IMR-90 (cell line): ENCODE data around the gene RHOU. TPM values are rescaled to one million over a fixed set of nuclear protein-coding genes. Genes with fewer than 3 reads are reported as not detected.

Experiments
- ATAC-seq: fragments of 200-7000 bp; cut with Tn5 transposase; 2 replicates; pipeline ENCODE4 v1.9.1; 2020; ENCODE audit warnings: low read depth, mild to moderate bottlenecking, moderate library complexity
- BruUV-seq: library from RNA; stranded (reverse); fragments of 400-500 nt; replicated peaks from 2 replicates; lab custom pipeline; 2021; lab: Mats Ljungman, UMichigan
- CTCF ChIA-PET: fragments of 300-600 bp; formaldehyde crosslinking; extraction: SDS; loops from one replicate; lab custom pipeline; 2021; ENCODE audit warnings: antibody characterized with exemption; lab: Yijun Ruan, JAX
- POLR2A ChIA-PET: fragments of 300-600 bp; sonication (Branson Sonifier 250); formaldehyde crosslinking; loops from one replicate; lab custom pipeline; 2022; ENCODE audit warnings: antibody characterized with exemption; ENCODE audit not compliant: unreplicated experiment; lab: Charles Lee
- DNase-seq: peaks from one replicate; pipeline ENCODE4 v3.0.0; 2013
- H2AFZ ChIP-seq: replicated peaks from 2 replicates; pipeline ENCODE3; 2013; ENCODE audit warnings: low read length, mild to moderate bottlenecking; ENCODE audit not compliant: poor library complexity
- H2AK5ac ChIP-seq: 2 replicates; pipeline ENCODE4 v1.6.1; 2013; ENCODE audit warnings: low read depth, low read length, inconsistent platforms
- H2AK9ac ChIP-seq: replicated peaks from 2 replicates; pipeline ENCODE3; 2013; ENCODE audit warnings: mild to moderate bottlenecking, low read depth, low read length, moderate library complexity; ENCODE audit not compliant: poor library complexity
- H2BK120ac ChIP-seq: 2 replicates; pipeline ENCODE4 v1.6.1; 2013; ENCODE audit warnings: low read depth, low read length, inconsistent platforms
- H2BK15ac ChIP-seq: 3 replicates; pipeline ENCODE4 v1.6.1; 2013; ENCODE audit warnings: low read depth, low read length, inconsistent platforms
- H2BK20ac ChIP-seq: 2 replicates; pipeline ENCODE4 v1.6.1; 2013; ENCODE audit warnings: low read depth, mild to moderate bottlenecking, inconsistent platforms, low read length, moderate library complexity
- H2BK5ac ChIP-seq: 2 replicates; pipeline ENCODE4 v1.6.1; 2013; ENCODE audit warnings: mild to moderate bottlenecking, low read depth, low read length, inconsistent platforms; ENCODE audit not compliant: poor library complexity, severe bottlenecking
- H3K14ac ChIP-seq: replicated peaks from 2 replicates; pipeline ENCODE4 v1.6.1; 2013; ENCODE audit warnings: low read depth, low read length, inconsistent platforms
- H3K18ac ChIP-seq: 2 replicates; pipeline ENCODE4 v1.6.1; 2013; ENCODE audit warnings: low read depth, low read length, control low read depth
- H3K23ac ChIP-seq: 2 replicates; pipeline ENCODE4 v1.6.1; 2013; ENCODE audit warnings: low read depth, low read length, inconsistent platforms
- H3K27ac ChIP-seq: 2 replicates; pipeline ENCODE4 v1.5.1; 2013; ENCODE audit warnings: mild to moderate bottlenecking, control low read depth, low read length; ENCODE audit not compliant: insufficient read depth
- H3K27me3 ChIP-seq: 2 replicates; pipeline ENCODE4 v1.6.1; 2013; ENCODE audit warnings: low read length; ENCODE audit not compliant: control insufficient read depth, insufficient read depth
- H3K36me3 ChIP-seq: 2 replicates; pipeline ENCODE4 v1.6.1; 2013; ENCODE audit warnings: low read length, mixed read lengths; ENCODE audit not compliant: control insufficient read depth, insufficient read depth
- H3K4ac ChIP-seq: 2 replicates; pipeline ENCODE4 v1.6.1; 2013; ENCODE audit warnings: low read depth, low read length, inconsistent platforms
- H3K4me1 ChIP-seq: 2 replicates; pipeline ENCODE4 v1.6.1; 2013; ENCODE audit warnings: low read length, mixed read lengths; ENCODE audit not compliant: control insufficient read depth, insufficient read depth
- H3K4me2 ChIP-seq: 2 replicates; pipeline ENCODE4 v1.6.1; 2013; ENCODE audit warnings: low read depth, mild to moderate bottlenecking, control low read depth, low read length, moderate library complexity
- H3K4me3 ChIP-seq: 2 replicates; pipeline ENCODE4 v1.5.1; 2013; ENCODE audit warnings: low read depth, mild to moderate bottlenecking, control low read depth, low read length, moderate library complexity; ENCODE audit not compliant: insufficient read depth
- H3K56ac ChIP-seq: 2 replicates; pipeline ENCODE4 v1.6.1; 2013; ENCODE audit warnings: low read length, inconsistent platforms; ENCODE audit not compliant: insufficient read depth; ENCODE audit errors: extremely low read depth
- H3K79me1 ChIP-seq, 2 experiments: 2 replicates each; pipeline ENCODE4 v1.6.1; 2013; ENCODE audit warnings: low read length in 2 of 2, inconsistent platforms in 1 of 2, low read depth in 1 of 2
- H3K9ac ChIP-seq: 2 replicates; pipeline ENCODE4 v1.6.1; 2013; ENCODE audit warnings: low read depth, low read length, control low read depth
- H3K9me1 ChIP-seq: 2 replicates; pipeline ENCODE4 v1.6.1; 2013; ENCODE audit warnings: low read length, inconsistent platforms; ENCODE audit not compliant: insufficient read depth
- H3K9me3 ChIP-seq: 2 replicates; pipeline ENCODE4 v1.6.1; 2013; ENCODE audit warnings: low read length; ENCODE audit not compliant: control insufficient read depth, insufficient read depth
- H4K20me1 ChIP-seq: 2 replicates; pipeline ENCODE4 v1.6.1; 2013; ENCODE audit warnings: low read length, inconsistent platforms; ENCODE audit not compliant: insufficient read depth
- H4K5ac ChIP-seq: 2 replicates; pipeline ENCODE4 v1.6.1; 2013; ENCODE audit warnings: mild to moderate bottlenecking, low read depth, low read length, control low read depth
- H4K8ac ChIP-seq, 2 experiments: 2 replicates each; pipeline ENCODE4 v1.6.1; 2013; ENCODE audit warnings: low read depth in 2 of 2, low read length in 2 of 2, control low read depth in 1 of 2, inconsistent platforms in 1 of 2
- H4K91ac ChIP-seq: 2 replicates; pipeline ENCODE4 v1.6.1; 2013; ENCODE audit warnings: low read depth, low read length, inconsistent platforms; ENCODE audit not compliant: insufficient read depth
- ELK1 ChIP-seq: fragments of 150-350 bp; IDR thresholded peaks from 2 replicates; pipeline ENCODE4 v1.6.1; 2016; ENCODE audit warnings: low read depth, mild to moderate bottlenecking, low read length, moderate library complexity, borderline replicate concordance
- NFE2L2 ChIP-seq: fragments of 150-350 bp; IDR thresholded peaks from 2 replicates; pipeline ENCODE4 v1.6.1; 2016; ENCODE audit warnings: low read depth, mild to moderate bottlenecking, low read length
- RAD21 ChIP-seq: IDR thresholded peaks from 2 replicates; pipeline ENCODE4 v1.6.1; 2012; ENCODE audit warnings: low read length, improper control_type of control experiment
- USF2 ChIP-seq: fragments of 150-350 bp; IDR thresholded peaks from 2 replicates; pipeline ENCODE4 v1.6.1; 2017; ENCODE audit warnings: mild to moderate bottlenecking, antibody characterized with exemption, low read length, low read depth
- WGBS, 2 experiments: methylation state at CpG; one replicate each; pipeline versions ENCODE4 v1.1.5 to v1.1.7; 2013; ENCODE audit warnings: missing lambda C conversion rate in 2 of 2; ENCODE audit not compliant: insufficient read length in 1 of 2; ENCODE audit errors: extremely low coverage in 2 of 2; 5-methylcytosine and 5-hydroxymethylcytosine counted together
- dilution Hi-C: fragments of 300-500 bp; cut with HindIII; formaldehyde crosslinking; loops from one replicate; pipeline ENCODE4 v1.14.3; 2018; ENCODE audit warnings: low sequenced_read_pairs; ENCODE audit not compliant: unreplicated experiment
- in situ Hi-C: fragments of 300-500 bp; cut with MboI; formaldehyde crosslinking; loops from 3 replicates; pipeline ENCODE4 v1.14.3; 2019; ENCODE audit warnings: low sequenced_read_pairs, inconsistent platforms, mixed read lengths
- intact Hi-C: fragments of 100-400 bp; cut with micrococcal nuclease; formaldehyde crosslinking; loops from 2 replicates; pipeline ENCODE4 v1.10.0; 2022
- polyA plus RNA-seq, 3 experiments: library from polyadenylated mRNA; depleted of rRNA; stranded (reverse); fragments of >200 nt; gene quantifications; 2 replicates each; pipeline ENCODE4 v1.2.3, GENCODE V29; 2012; ENCODE audit warnings: low replicate concordance in 1 of 3
- total RNA-seq: library from RNA; depleted of rRNA; stranded (reverse); fragments of >200 nt; gene quantifications from 2 replicates; pipeline ENCODE4 v1.2.3, GENCODE V29; 2012

Gene RHOU
- total and polyA plus RNA-seq, 2 of the 4 experiments (the other 2 are of a cell fraction), result 0.44 to 0.72 TPM

- no peaks in the 10 kb centered on the region for H3K9me3 ChIP-seq
- ATAC-seq (no peak), DNase-seq (no peak)
- no peak overlapping the region for H3K56ac ChIP-seq
- H4K20me1 ChIP-seq, result no peaks in the 10 kb centered on the region
- H3K4me3 ChIP-seq, result no peak overlapping the region
- no peak overlapping the region for H2AK5ac ChIP-seq
- no peak overlapping the region for H4K8ac ChIP-seq
- no peak overlapping the region for H4K91ac ChIP-seq
- no peak overlapping the region for H2BK20ac ChIP-seq
- H3K14ac ChIP-seq, result no peak overlapping the region
- BruUV-seq, result no TSS peak
- no peak overlapping the region for H3K23ac ChIP-seq
- in situ Hi-C loops (no loop called here), dilution Hi-C loops (no loop called here), intact Hi-C loops (no loop called here)
- no peak overlapping the region for H3K18ac ChIP-seq
- H2AK9ac ChIP-seq, result no peak overlapping the region
- H3K79me1 ChIP-seq, result no peaks in the 10 kb centered on the region
- H3K9ac ChIP-seq, result no peak overlapping the region
- H3K27me3 ChIP-seq, result peaks cover 15% of the 10 kb centered on the region
- H3K9me1 ChIP-seq, result no peaks in the 10 kb centered on the region
- no peaks in the 10 kb centered on the region for H3K36me3 ChIP-seq
- no peak overlapping the region for H3K4ac ChIP-seq
- no peak overlapping the region for H3K27ac ChIP-seq
- no peak overlapping the region for H3K4me2 ChIP-seq
- no peak overlapping the region for H2BK120ac ChIP-seq
- ChIA-PET POLR2A (no interaction called here), CTCF (no interaction called here)
- no peak overlapping the region for H2AFZ ChIP-seq
- H2BK15ac ChIP-seq, result no peak overlapping the region
- WGBS, 2 experiments, result no CpG with 5 or more reads among the region's 6 CpGs
- no peak overlapping the region for H4K5ac ChIP-seq
- no peak overlapping the region for H2BK5ac ChIP-seq
- no peaks in the 10 kb centered on the region for H3K4me1 ChIP-seq
- TF ChIP-seq NFE2L2 (no peak), ELK1 (no peak), RAD21 (no peak), USF2 (no peak)
These were observed 12.0 kb upstream of the RHOU start for GRCh38 chr1:228723287-228723686.
